IMR-90 (cell line): Measurements from ENCODE around the gene KCNMA1. TPM values are rescaled to one million over a fixed set of nuclear protein-coding genes. Genes with fewer than 3 reads are reported as not detected.

Experiments used
- ATAC-seq: fragments of 200-7000 bp; cut with Tn5 transposase; 2 replicates; pipeline ENCODE4 v1.9.1; 2020; ENCODE audit warnings: low read depth, mild to moderate bottlenecking, moderate library complexity
- BruUV-seq: library from RNA; stranded (reverse); fragments of 400-500 nt; replicated peaks from 2 replicates; lab custom pipeline; 2021; lab: Mats Ljungman, UMichigan
- CTCF ChIA-PET: fragments of 300-600 bp; formaldehyde crosslinking; extraction: SDS; loops from one replicate; lab custom pipeline; 2021; ENCODE audit warnings: antibody characterized with exemption; lab: Yijun Ruan, JAX
- POLR2A ChIA-PET: fragments of 300-600 bp; sonication (Branson Sonifier 250); formaldehyde crosslinking; loops from one replicate; lab custom pipeline; 2022; ENCODE audit warnings: antibody characterized with exemption; ENCODE audit not compliant: unreplicated experiment; lab: Charles Lee
- DNase-seq: peaks from one replicate; pipeline ENCODE4 v3.0.0; 2013
- H2AFZ ChIP-seq: replicated peaks from 2 replicates; pipeline ENCODE3; 2013; ENCODE audit warnings: low read length, mild to moderate bottlenecking; ENCODE audit not compliant: poor library complexity
- H2AK5ac ChIP-seq: 2 replicates; pipeline ENCODE4 v1.6.1; 2013; ENCODE audit warnings: low read depth, low read length, inconsistent platforms
- H2AK9ac ChIP-seq: replicated peaks from 2 replicates; pipeline ENCODE3; 2013; ENCODE audit warnings: mild to moderate bottlenecking, low read depth, low read length, moderate library complexity; ENCODE audit not compliant: poor library complexity
- H2BK120ac ChIP-seq: 2 replicates; pipeline ENCODE4 v1.6.1; 2013; ENCODE audit warnings: low read depth, low read length, inconsistent platforms
- H2BK15ac ChIP-seq: 3 replicates; pipeline ENCODE4 v1.6.1; 2013; ENCODE audit warnings: low read depth, low read length, inconsistent platforms
- H2BK20ac ChIP-seq: 2 replicates; pipeline ENCODE4 v1.6.1; 2013; ENCODE audit warnings: low read depth, mild to moderate bottlenecking, inconsistent platforms, low read length, moderate library complexity
- H2BK5ac ChIP-seq: 2 replicates; pipeline ENCODE4 v1.6.1; 2013; ENCODE audit warnings: mild to moderate bottlenecking, low read depth, low read length, inconsistent platforms; ENCODE audit not compliant: poor library complexity, severe bottlenecking
- H3K14ac ChIP-seq: replicated peaks from 2 replicates; pipeline ENCODE4 v1.6.1; 2013; ENCODE audit warnings: low read depth, low read length, inconsistent platforms
- H3K18ac ChIP-seq: 2 replicates; pipeline ENCODE4 v1.6.1; 2013; ENCODE audit warnings: low read depth, low read length, control low read depth
- H3K23ac ChIP-seq: 2 replicates; pipeline ENCODE4 v1.6.1; 2013; ENCODE audit warnings: low read depth, low read length, inconsistent platforms
- H3K27ac ChIP-seq: 2 replicates; pipeline ENCODE4 v1.5.1; 2013; ENCODE audit warnings: mild to moderate bottlenecking, control low read depth, low read length; ENCODE audit not compliant: insufficient read depth
- H3K27me3 ChIP-seq: 2 replicates; pipeline ENCODE4 v1.6.1; 2013; ENCODE audit warnings: low read length; ENCODE audit not compliant: control insufficient read depth, insufficient read depth
- H3K36me3 ChIP-seq: 2 replicates; pipeline ENCODE4 v1.6.1; 2013; ENCODE audit warnings: low read length, mixed read lengths; ENCODE audit not compliant: control insufficient read depth, insufficient read depth
- H3K4ac ChIP-seq: 2 replicates; pipeline ENCODE4 v1.6.1; 2013; ENCODE audit warnings: low read depth, low read length, inconsistent platforms
- H3K4me1 ChIP-seq: 2 replicates; pipeline ENCODE4 v1.6.1; 2013; ENCODE audit warnings: low read length, mixed read lengths; ENCODE audit not compliant: control insufficient read depth, insufficient read depth
- H3K4me2 ChIP-seq: 2 replicates; pipeline ENCODE4 v1.6.1; 2013; ENCODE audit warnings: low read depth, mild to moderate bottlenecking, control low read depth, low read length, moderate library complexity
- H3K4me3 ChIP-seq: 2 replicates; pipeline ENCODE4 v1.5.1; 2013; ENCODE audit warnings: low read depth, mild to moderate bottlenecking, control low read depth, low read length, moderate library complexity; ENCODE audit not compliant: insufficient read depth
- H3K56ac ChIP-seq: 2 replicates; pipeline ENCODE4 v1.6.1; 2013; ENCODE audit warnings: low read length, inconsistent platforms; ENCODE audit not compliant: insufficient read depth; ENCODE audit errors: extremely low read depth
- H3K79me1 ChIP-seq, 2 experiments: 2 replicates each; pipeline ENCODE4 v1.6.1; 2013; ENCODE audit warnings: low read length in 2 of 2, inconsistent platforms in 1 of 2, low read depth in 1 of 2
- H3K9ac ChIP-seq: 2 replicates; pipeline ENCODE4 v1.6.1; 2013; ENCODE audit warnings: low read depth, low read length, control low read depth
- H3K9me1 ChIP-seq: 2 replicates; pipeline ENCODE4 v1.6.1; 2013; ENCODE audit warnings: low read length, inconsistent platforms; ENCODE audit not compliant: insufficient read depth
- H3K9me3 ChIP-seq: 2 replicates; pipeline ENCODE4 v1.6.1; 2013; ENCODE audit warnings: low read length; ENCODE audit not compliant: control insufficient read depth, insufficient read depth
- H4K20me1 ChIP-seq: 2 replicates; pipeline ENCODE4 v1.6.1; 2013; ENCODE audit warnings: low read length, inconsistent platforms; ENCODE audit not compliant: insufficient read depth
- H4K5ac ChIP-seq: 2 replicates; pipeline ENCODE4 v1.6.1; 2013; ENCODE audit warnings: mild to moderate bottlenecking, low read depth, low read length, control low read depth
- H4K8ac ChIP-seq, 2 experiments: 2 replicates each; pipeline ENCODE4 v1.6.1; 2013; ENCODE audit warnings: low read depth in 2 of 2, low read length in 2 of 2, control low read depth in 1 of 2, inconsistent platforms in 1 of 2
- H4K91ac ChIP-seq: 2 replicates; pipeline ENCODE4 v1.6.1; 2013; ENCODE audit warnings: low read depth, low read length, inconsistent platforms; ENCODE audit not compliant: insufficient read depth
- CHD1 ChIP-seq: IDR thresholded peaks from 2 replicates; pipeline ENCODE4 v1.6.1; 2012; ENCODE audit warnings: low read depth, low read length, improper control_type of control experiment
- CTCF ChIP-seq: conservative IDR thresholded peaks from 2 replicates; pipeline ENCODE4 v1.5.1; 2012; ENCODE audit warnings: mild to moderate bottlenecking, low read depth, low read length, improper control_type of control experiment
- ELK1 ChIP-seq: fragments of 150-350 bp; IDR thresholded peaks from 2 replicates; pipeline ENCODE4 v1.6.1; 2016; ENCODE audit warnings: low read depth, mild to moderate bottlenecking, low read length, moderate library complexity, borderline replicate concordance
- FOS ChIP-seq: fragments of 150-350 bp; IDR thresholded peaks from 2 replicates; pipeline ENCODE4 v1.6.1; 2016; ENCODE audit warnings: low read depth, low read length
- MXI1 ChIP-seq: IDR thresholded peaks from 2 replicates; pipeline ENCODE4 v1.6.1; 2012; ENCODE audit warnings: low read depth, mild to moderate bottlenecking, low read length, moderate library complexity, borderline replicate concordance
- NFE2L2 ChIP-seq: fragments of 150-350 bp; IDR thresholded peaks from 2 replicates; pipeline ENCODE4 v1.6.1; 2016; ENCODE audit warnings: low read depth, mild to moderate bottlenecking, low read length
- RAD21 ChIP-seq: IDR thresholded peaks from 2 replicates; pipeline ENCODE4 v1.6.1; 2012; ENCODE audit warnings: low read length, improper control_type of control experiment
- RCOR1 ChIP-seq: IDR thresholded peaks from 2 replicates; pipeline ENCODE4 v1.6.1; 2012; ENCODE audit warnings: mild to moderate bottlenecking, low read length, improper control_type of control experiment; ENCODE audit not compliant: insufficient replicate concordance
- RFX5 ChIP-seq: IDR thresholded peaks from 2 replicates; pipeline ENCODE4 v1.8.0; 2012; ENCODE audit warnings: low read depth, mild to moderate bottlenecking, low read length, moderate library complexity
- SMC3 ChIP-seq: fragments of 150-350 bp; IDR thresholded peaks from 2 replicates; pipeline ENCODE4 v1.6.1; 2016; ENCODE audit warnings: low read depth, mild to moderate bottlenecking, antibody characterized with exemption, low read length, moderate library complexity
- WGBS, 2 experiments: methylation state at CpG; one replicate each; pipeline versions ENCODE4 v1.1.5 to v1.1.7; 2013; ENCODE audit warnings: missing lambda C conversion rate in 2 of 2; ENCODE audit not compliant: insufficient read length in 1 of 2; ENCODE audit errors: extremely low coverage in 2 of 2; 5-methylcytosine and 5-hydroxymethylcytosine counted together
- dilution Hi-C: fragments of 300-500 bp; cut with HindIII; formaldehyde crosslinking; loops from one replicate; pipeline ENCODE4 v1.14.3; 2018; ENCODE audit warnings: low sequenced_read_pairs; ENCODE audit not compliant: unreplicated experiment
- in situ Hi-C: fragments of 300-500 bp; cut with MboI; formaldehyde crosslinking; loops from 3 replicates; pipeline ENCODE4 v1.14.3; 2019; ENCODE audit warnings: low sequenced_read_pairs, inconsistent platforms, mixed read lengths
- intact Hi-C: fragments of 100-400 bp; cut with micrococcal nuclease; formaldehyde crosslinking; loops from 2 replicates; pipeline ENCODE4 v1.10.0; 2022
- polyA plus RNA-seq, 3 experiments: library from polyadenylated mRNA; depleted of rRNA; stranded (reverse); fragments of >200 nt; gene quantifications; 2 replicates each; pipeline ENCODE4 v1.2.3, GENCODE V29; 2012; ENCODE audit warnings: low replicate concordance in 1 of 3
- total RNA-seq: library from RNA; depleted of rRNA; stranded (reverse); fragments of >200 nt; gene quantifications from 2 replicates; pipeline ENCODE4 v1.2.3, GENCODE V29; 2012

The KCNMA1 gene
- total and polyA plus RNA-seq, 2 of the 4 experiments (the other 2 are of a cell fraction) = 25.6 to 29.6 TPM

- Histone ChIP-seq H2BK20ac (peak overlapping the region; percentile 19; the same call in 1 of the 2 replicates), H2BK15ac (peak overlapping the region; percentile 81; the same call in 1 of the 3 replicates), H3K9ac (no peak overlapping the region), H3K23ac (no peak overlapping the region), H3K4me2 (no peak overlapping the region), H4K20me1 (no peaks in the 10 kb centered on the region), H3K9me1 (peaks cover 31% of the 10 kb centered on the region), H3K56ac (no peak overlapping the region), H3K14ac (no peak overlapping the region; the same call in 1 of the 2 replicates), H3K18ac (no peak overlapping the region), H3K9me3 (no peaks in the 10 kb centered on the region), H3K27me3 (no peaks in the 10 kb centered on the region), H4K8ac (no peak overlapping the region), H2AK9ac (no peak overlapping the region), H3K27ac (no peak overlapping the region), H4K5ac (no peak overlapping the region), H2BK5ac (no peak overlapping the region), H2AK5ac (peak overlapping the region; percentile 38; the same call in 1 of the 2 replicates), H2AFZ (no peak overlapping the region), H3K36me3 (no peaks in the 10 kb centered on the region), H3K4me1 (peaks cover 25% of the 10 kb centered on the region), H2BK120ac (peak overlapping the region; percentile 11; the same call in 1 of the 2 replicates), H3K4ac (peak overlapping the region; percentile 11; the same call in 1 of the 2 replicates), H4K91ac (peak overlapping the region; percentile 37; the same call in 1 of the 2 replicates), H3K4me3 (no peak overlapping the region), H3K79me1 (peaks cover 0 to 26% of the 10 kb centered on the region in 2 experiments; a peak in 2 of 4 replicates)
- dilution Hi-C loops = no loop called here
- in situ Hi-C loops = no loop called here
- CTCF ChIA-PET = interaction anchor here (0.5 kb wide), 1 partner anchor 8 kb away, joined by 4 read pairs; no protein-coding TSS in a partner anchor
- no peak for DNase-seq
- intact Hi-C loops = loop anchor here (10.0 kb wide), 1 partner anchor 205 kb away; no protein-coding TSS in a partner anchor
- no TSS peak for BruUV-seq
- TF ChIP-seq RAD21 (no peak), CTCF (no peak), MXI1 (no peak), ELK1 (no peak), SMC3 (no peak), RFX5 (no peak), CHD1 (no peak), FOS (no peak), NFE2L2 (no peak), RCOR1 (no peak)
- POLR2A ChIA-PET = no interaction called here
- ATAC-seq = no peak
- 100% methylated on average over 1 of the region's 4 CpGs; no CpG with 5 or more reads in 1 of the 2 experiments for WGBS, 2 experiments
Observed at GRCh38 chr10:77599651-77600050, 38.0 kb downstream of the KCNMA1 start.
